GM21423 (cell line): ENCODE results near the gene REXO5.
A peak's percentile ranks its signal among the peaks of the same experiment; 100 is the strongest.
"Not testable (repeated sequence)": the region's sequence is repeated elsewhere in the genome, so short reads cannot be mapped to it uniquely, and the experiment has no call there.

Experiments
- ATAC-seq: cut with Tn5 transposase; IDR thresholded peaks from one replicate; pipeline ENCODE4 v1.9.1; 2021; ENCODE audit warnings: mild to moderate bottlenecking, moderate library complexity; ENCODE audit not compliant: unreplicated experiment

The REXO5 gene

GRCh38 chr16:20806168-20807050 lies at the start of gene REXO5, which contains the start of gene ERI2:
TSS of gene REXO5 (plus strand) at chr16:20806527. CDS start at chr16:20806954, 427 bp downstream.
TSS of gene ERI2 (minus strand) at chr16:20806472. CDS start at chr16:20806430, 42 bp downstream.
- ATAC-seq: peak; percentile 78

GRCh38 chr16:20760346-20760745 lies 46.0 kb upstream of the REXO5 start:
- ATAC-seq: no peak

- ATAC-seq: no peak
Measured at GRCh38 chr16:20761175-20761574, 45.2 kb upstream of the REXO5 start.

- no peak for ATAC-seq
Measured at GRCh38 chr16:20762404-20763123, 43.8 kb upstream of the REXO5 start.

GRCh38 chr16:20763461-20764232 lies 42.7 kb upstream of the REXO5 start, which contains the start of gene ACSM3:
TSS of gene ACSM3 (plus strand) at chr16:20764014. CDS start at chr16:20770035, 6,021 bp downstream.
- ATAC-seq: peak; percentile 98

GRCh38 chr16:20764448-20764847 lies 41.9 kb upstream of the REXO5 start:
- ATAC-seq: not testable (repeated sequence)

GRCh38 chr16:20765732-20766131 lies 40.6 kb upstream of the REXO5 start:
- ATAC-seq: no peak

GRCh38 chr16:20766294-20766693 lies 40.0 kb upstream of the REXO5 start:
- ATAC-seq: no peak

- ATAC-seq: no peak
Measured at GRCh38 chr16:20767577-20767976, 38.8 kb upstream of the REXO5 start.

GRCh38 chr16:20768121-20768520 lies 38.2 kb upstream of the REXO5 start:
- no peak for ATAC-seq

- ATAC-seq: no peak
Measured at GRCh38 chr16:20768818-20769217, 37.5 kb upstream of the REXO5 start.

- no peak for ATAC-seq
Measured at GRCh38 chr16:20773679-20774078, 32.6 kb upstream of the REXO5 start.

- no peak for ATAC-seq
Measured at GRCh38 chr16:20774703-20775362, 31.5 kb upstream of the REXO5 start.

- ATAC-seq: no peak
Measured at GRCh38 chr16:20781697-20782096, 24.6 kb upstream of the REXO5 start.

GRCh38 chr16:20782470-20782869 lies 23.9 kb upstream of the REXO5 start:
- no peak for ATAC-seq

GRCh38 chr16:20784204-20784603 lies 22.1 kb upstream of the REXO5 start:
- no peak for ATAC-seq

- no peak for ATAC-seq
Measured at GRCh38 chr16:20789130-20789529, 17.2 kb upstream of the REXO5 start.

GRCh38 chr16:20791923-20792612 lies 14.3 kb upstream of the REXO5 start:
- no peak for ATAC-seq

- no peak for ATAC-seq
Measured at GRCh38 chr16:20798364-20798763, 8.0 kb upstream of the REXO5 start.

GRCh38 chr16:20799599-20799998 lies 6.7 kb upstream of the REXO5 start:
- ATAC-seq: no peak
